ENCODE data around the gene CARD10.

Gene CARD10

DNA sequence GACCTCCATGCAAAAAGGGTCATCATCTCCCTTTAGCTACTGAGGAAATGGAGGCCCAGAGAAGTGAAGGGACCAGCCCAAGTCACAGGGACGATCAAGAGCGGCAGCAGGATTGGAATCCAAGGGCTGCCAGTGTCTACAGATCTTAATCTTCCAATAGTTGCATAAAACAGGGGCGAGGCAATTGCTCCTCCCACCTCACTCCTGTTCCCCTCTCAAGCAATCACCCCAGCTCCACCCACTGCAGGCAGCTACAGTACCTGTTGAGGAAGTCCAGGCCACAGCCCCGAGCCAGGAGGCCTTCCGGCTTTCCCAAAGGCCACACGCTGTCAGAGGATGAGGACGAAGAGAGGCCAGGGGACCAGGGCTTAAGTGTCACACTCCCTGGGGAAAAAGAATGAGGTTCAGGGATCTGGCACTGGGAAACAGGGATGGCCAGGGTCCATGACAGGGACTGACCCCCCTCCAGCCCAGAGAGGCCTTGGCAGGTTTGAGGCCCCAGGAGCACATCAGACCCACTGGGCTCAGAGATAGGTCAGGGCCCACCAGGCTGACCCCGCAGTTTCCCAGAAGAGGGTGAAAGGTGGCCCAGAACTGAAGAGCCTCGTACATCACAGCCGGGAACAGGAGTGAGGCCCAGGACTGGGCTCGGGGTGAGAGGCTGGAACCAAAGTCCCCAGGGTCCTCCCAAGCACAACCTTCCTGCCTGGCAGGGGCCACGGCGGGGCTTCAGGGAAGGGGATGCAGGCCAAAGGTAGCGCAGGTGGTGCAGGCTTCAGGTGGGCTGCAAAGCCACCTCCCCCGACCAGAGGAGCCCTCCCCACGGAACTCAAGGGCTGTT is 16.7 kb downstream of the CARD10 start:
- no peak for FAIRE-seq

- peak; percentile 65 for FAIRE-seq
Measured at GRCh38 chr22:37501610-37502341, 17.4 kb downstream of the CARD10 start.

GRCh38 chr22:37500745-37501609 is 18.2 kb downstream of the CARD10 start:
- FAIRE-seq = no peak

GRCh38 chr22:37499789-37500540 is 19.2 kb downstream of the CARD10 start:
- no peak for FAIRE-seq

GRCh38 chr22:37499027-37499707 is 20.0 kb downstream of the CARD10 start:
- FAIRE-seq = no peak

GRCh38 chr22:37498289-37498909 is 20.8 kb downstream of the CARD10 start:
- FAIRE-seq = no peak

- no peak for FAIRE-seq
Measured at GRCh38 chr22:37497062-37497599, 22.1 kb downstream of the CARD10 start.

- no peak for FAIRE-seq
Measured at GRCh38 chr22:37496651-37497050, 22.6 kb downstream of the CARD10 start.

DNA sequence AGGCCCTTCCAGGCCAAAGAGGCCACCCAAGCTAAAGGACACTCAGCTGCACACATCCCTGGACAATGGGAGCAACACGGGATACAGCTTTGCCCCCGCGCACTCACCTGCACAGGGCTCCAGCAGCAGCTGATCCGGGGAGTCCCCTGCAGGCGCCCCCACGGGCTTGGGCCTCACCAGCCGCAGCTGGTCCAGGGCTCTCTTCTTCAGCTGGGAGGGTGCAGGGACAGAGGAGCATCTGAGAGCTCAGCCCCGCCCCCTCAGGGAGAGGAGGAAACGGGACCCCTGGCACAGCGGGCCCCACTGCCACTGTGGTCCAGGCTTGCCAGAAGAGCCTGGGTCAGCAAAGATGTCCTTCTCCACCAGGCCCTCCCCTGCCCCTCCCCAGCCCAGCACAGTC is 25.2 kb downstream of the CARD10 start:
- FAIRE-seq = no peak

GRCh38 chr22:37492428-37493344 is 26.5 kb downstream of the CARD10 start:
- FAIRE-seq = no peak

DNA sequence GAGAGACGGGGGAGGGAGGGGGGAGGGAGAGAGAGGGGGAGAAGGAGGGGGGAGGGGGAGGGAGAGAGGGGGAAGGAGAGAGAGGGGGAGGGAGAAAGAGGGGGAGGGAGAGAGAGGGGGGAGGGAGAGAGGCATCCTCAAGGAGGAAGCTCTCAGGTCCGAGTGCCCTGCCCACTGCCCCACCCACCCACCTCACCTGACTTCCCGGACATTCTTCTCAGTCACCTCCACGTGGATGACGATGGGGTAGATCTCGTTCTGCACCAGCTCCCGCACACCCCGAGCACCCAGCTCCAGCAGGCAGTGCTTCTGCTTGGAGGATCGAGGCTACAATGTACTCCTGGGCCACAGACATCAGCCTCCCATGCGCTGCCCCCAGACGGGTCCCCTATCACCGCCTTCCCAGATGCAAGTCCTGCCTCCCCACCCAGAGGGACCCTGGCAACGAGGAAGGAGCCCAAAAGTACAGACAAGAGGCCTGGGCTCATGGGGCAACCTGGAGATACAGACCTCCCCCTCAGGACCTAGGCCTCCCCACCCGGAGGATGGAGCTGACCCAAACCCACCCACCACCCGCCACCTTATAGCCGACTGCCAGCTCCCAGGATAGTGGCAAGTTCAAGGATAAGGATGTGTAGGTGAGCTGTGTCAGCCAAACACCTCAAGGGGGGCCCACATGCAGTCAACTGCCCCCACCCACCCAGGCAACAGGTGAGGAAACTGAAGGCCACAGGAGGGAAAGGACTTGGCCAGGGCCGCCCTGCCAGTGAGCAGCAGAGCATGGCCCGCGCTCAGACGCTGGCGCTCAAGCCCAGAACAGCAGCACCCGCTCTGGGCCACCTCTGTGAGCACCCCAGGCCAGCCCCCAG is 27.4 kb downstream of the CARD10 start:
- FAIRE-seq = no peak

- FAIRE-seq = no peak
Measured at GRCh38 chr22:37491106-37491505, 28.1 kb downstream of the CARD10 start.

DNA sequence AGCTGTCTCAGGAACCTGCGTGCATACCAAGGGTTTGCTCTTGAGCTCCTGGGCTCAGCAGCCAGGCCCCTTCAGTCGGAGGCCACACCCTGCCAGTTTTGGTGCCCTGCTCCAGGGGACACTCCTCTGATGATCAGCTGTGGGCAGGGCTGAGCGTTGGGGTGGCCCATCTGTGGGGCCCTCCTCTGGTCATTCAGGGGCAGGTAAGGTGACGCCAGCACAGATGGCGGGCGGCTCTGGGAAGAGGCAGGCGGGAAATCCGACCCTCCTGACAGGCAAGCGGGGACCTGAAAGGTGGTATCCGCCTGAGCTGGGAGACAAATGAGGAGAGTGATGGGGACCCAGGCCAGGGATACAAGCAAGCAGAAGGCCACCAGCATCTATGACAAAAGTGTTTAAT is 29.2 kb downstream of the CARD10 start:
- FAIRE-seq = no peak

DNA sequence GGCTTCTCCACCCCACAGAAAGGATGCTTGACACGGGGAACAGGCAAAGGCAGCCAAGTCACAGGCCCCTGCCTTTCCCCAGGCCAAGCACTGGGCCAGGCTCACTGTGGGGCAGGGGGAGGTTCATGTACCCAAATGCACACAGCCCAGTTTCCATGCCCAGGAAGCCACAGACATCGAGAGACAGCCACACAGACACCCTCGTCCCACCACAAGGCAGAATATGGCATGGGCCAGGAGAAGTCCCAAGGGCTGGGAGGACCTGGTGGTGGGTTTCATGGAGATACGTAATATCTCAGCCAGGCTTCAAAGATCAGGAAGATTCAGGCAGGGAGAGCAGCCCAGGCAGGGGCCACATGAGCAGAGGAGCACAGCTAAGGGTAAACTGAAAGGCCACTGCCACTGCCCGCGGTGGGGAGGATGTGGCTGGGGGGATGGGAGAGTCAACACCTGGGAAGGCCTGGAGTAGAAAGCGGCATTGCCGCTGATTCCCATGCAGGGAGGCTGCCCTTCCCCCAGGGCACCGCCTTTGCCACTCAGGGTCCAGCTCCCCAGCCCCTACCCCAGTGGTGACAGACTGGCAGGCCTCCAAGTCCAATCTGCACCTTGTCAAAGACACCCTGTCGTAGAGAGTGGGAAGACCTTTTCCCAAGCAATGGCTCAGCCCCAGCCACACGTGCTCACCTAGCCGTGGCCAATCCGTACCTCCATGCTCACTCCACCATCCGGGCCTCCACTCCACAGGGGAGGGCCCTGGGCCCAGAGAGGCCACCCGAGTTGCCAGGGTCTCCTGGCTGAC is 30.7 kb downstream of the CARD10 start:
- FAIRE-seq = no peak

GRCh38 chr22:37487571-37487970 is 31.6 kb downstream of the CARD10 start:
- FAIRE-seq = no peak

GRCh38 chr22:37487129-37487528 is 32.1 kb downstream of the CARD10 start:
- no peak for FAIRE-seq

DNA sequence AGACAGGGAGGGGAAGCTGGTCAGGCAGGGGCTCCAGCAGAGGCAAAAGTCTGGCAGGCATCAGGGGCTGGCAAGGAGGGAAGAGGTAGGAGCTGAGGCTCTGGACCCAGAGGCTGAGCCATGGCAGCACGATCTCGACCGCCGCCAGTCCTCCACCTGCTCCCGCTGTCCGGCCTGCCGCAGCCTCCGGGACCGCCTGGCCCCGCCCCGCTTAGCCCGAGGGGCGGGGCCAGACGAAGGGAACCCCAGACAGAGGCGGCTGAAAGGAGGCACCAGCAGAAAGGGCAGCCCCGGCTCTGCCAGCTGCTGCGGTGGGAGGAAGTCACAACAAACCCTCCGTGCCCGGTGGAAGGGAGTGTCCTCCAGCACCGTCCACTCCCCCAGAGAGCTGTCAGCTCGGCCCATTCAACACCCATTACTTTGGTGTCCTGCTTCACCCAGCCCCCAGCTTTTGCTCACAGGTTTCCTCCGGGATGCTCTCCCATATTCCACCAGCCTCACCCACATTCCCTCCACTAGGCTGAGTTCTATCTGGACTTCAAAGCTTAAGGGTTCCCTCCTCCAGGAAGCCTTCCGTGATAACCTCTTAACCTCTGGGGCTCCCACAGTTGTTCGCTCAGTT is 32.9 kb downstream of the CARD10 start, which contains the start of gene MFNG:
Gene MFNG, minus strand, starts transcription at position 161 of the 622 bp plus-strand sequence. CDS start 207 bp downstream, outside the sequence.
- FAIRE-seq = no peak

All from colon (tissue), 2 donors.